ENCODE results near the gene PAGR1.

PAGR1 gene

DNA sequence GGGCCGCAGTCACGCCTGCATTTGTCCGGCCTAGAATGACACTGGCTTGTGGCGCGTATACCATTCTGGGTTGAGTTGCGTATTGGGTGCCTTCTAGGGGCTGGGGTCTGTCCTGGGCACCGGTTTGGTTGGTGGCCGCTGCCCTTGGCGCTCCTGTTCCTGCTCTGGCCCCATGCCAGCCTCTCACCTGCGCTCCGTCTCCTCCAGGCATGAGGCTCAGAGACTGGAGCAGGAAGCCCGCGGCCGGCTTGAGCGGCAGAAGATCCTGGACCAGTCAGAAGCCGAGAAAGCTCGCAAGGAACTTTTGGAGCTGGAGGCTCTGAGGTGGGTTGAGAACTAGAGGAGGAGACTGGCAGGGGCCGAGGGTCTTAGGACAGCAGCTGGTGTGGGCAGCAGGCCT lies 29.7 kb downstream of the PAGR1 start:
- H2BK15ac ChIP-seq (ENCODE audit: low read length): no peak overlapping the region
- no peaks in the 10 kb centered on the region for H3K9me3 ChIP-seq (replicated peaks in 1 of 2; ENCODE audit: control insufficient read depth in 2 of 2, insufficient read depth in 1 of 2, low read depth in 1 of 2, low read length in 2 of 2)
- no peak for DNase-seq (ENCODE audit: low spot score)
- H3K18ac ChIP-seq (ENCODE audit: low read length): no peak overlapping the region
- no peak overlapping the region for H3K4me3 ChIP-seq (ENCODE audit: low read length in 2 of 2)
- no peak overlapping the region for H3K4me2 ChIP-seq (ENCODE audit: insufficient read depth, low read length, poor library complexity, severe bottlenecking)
- H3K23ac ChIP-seq (ENCODE audit: low read depth, low read length, poor library complexity): peak overlapping the region; percentile 25
- H4K91ac ChIP-seq (ENCODE audit: low read depth, low read length, poor library complexity): no peak overlapping the region
- no peak overlapping the region for H2AFZ ChIP-seq (ENCODE audit: low read length)
- H3K14ac ChIP-seq (ENCODE audit: low read length): no peak overlapping the region
- peaks cover 0 to 3% of the 10 kb centered on the region in 2 donors for H3K4me1 ChIP-seq (ENCODE audit: control insufficient read depth in 2 of 2, insufficient read depth in 1 of 2, low read depth in 1 of 2, low read length in 2 of 2)
- no CpG with 5 or more reads among the region's 18 CpGs for WGBS, 2 donors (ENCODE audit: extremely low coverage in 2 of 2, insufficient read length in 2 of 2, insufficient replicate concordance in 1 of 2)
- H2BK5ac ChIP-seq (ENCODE audit: low read length): no peak overlapping the region
- no peak overlapping the region for H3K4ac ChIP-seq (ENCODE audit: low read length)
- no peak overlapping the region for H4K8ac ChIP-seq (ENCODE audit: low read depth, low read length)
- no peak overlapping the region for H2BK120ac ChIP-seq (ENCODE audit: low read depth, low read length)
- H3K79me1 ChIP-seq (ENCODE audit: low read depth, low read length): no peaks in the 10 kb centered on the region
- no peaks in the 10 kb centered on the region for H3K27me3 ChIP-seq (ENCODE audit: control insufficient read depth in 3 of 3, insufficient read depth in 3 of 3, low read depth in 1 of 3, low read length in 3 of 3)
- no peak overlapping the region for H3K27ac ChIP-seq (replicated peaks; ENCODE audit: low read length)
- H3K9ac ChIP-seq (ENCODE audit: low read depth, low read length, poor library complexity): no peak overlapping the region
- no peaks in the 10 kb centered on the region for H3K36me3 ChIP-seq (replicated peaks in 1 of 2; ENCODE audit: control insufficient read depth in 2 of 2, insufficient read depth in 2 of 2, low read length in 2 of 2)
- H2AK5ac ChIP-seq (ENCODE audit: low read depth, low read length): no peak overlapping the region
- H2BK12ac ChIP-seq (ENCODE audit: low read length): no peak overlapping the region

DNA sequence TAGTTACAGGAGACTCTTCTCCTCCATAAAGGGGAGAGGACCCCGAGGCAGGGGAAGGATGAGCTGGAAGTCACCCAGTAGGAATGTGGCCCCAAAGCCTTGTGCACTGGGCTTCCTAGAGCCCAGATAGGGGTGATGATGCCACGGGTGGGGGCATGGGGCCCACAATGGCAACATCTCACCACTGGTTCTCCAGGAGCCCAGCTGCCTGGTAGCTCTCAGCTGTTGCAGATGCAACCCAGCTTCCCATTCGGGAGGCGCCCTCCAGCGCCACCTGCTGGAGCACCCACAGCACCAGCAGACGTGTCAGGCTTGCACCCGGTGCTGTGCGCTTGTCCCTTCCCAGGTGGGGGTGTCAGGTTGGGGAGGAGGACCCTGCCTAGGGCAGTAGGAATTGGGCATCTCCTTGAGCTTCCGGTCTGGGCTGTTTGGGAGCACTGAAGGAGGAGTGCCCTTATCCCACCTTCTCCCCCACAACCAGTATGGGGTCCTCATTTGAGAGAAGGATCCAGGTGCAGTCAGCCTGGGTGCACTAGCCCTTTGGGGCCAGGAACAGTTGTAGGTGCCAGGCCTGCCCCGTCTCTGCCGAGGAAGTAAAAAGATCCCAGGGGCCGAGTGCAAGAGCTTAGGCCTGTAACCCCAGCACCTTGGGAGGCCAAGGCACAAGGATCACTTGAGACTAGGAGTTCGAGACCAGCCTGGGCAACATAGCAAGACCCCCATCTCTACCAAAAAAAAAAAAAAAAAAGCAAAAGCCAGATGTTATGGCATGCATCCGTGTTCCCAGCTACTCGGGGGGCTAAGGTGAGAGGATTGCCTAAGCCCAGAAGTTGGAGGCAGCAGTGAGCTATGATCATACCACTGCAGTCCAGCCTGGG lies 32.7 kb downstream of the PAGR1 start:
- no peak for DNase-seq (ENCODE audit: low spot score)

DNA sequence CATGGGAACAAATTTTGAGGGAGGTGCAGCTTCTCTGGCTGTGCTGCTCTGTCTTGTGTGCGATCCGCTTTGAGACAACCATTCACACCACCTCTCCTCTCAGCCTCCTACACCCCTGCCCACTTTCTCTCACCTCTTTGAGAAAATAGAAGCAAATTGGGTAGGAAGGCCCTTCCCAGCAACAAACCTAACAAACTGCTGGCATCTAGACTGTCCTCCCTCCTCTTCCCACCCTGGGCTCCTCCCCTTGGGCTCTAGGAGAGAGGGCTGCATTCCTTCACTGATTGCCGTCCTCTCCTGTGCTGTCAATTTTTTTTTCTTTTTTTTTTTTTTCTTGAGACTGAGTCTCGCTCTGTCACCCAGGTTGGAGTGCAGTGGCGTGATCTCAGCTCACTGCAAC lies 33.6 kb downstream of the PAGR1 start:
- Histone ChIP-seq H2AK5ac (ENCODE audit: low read depth, low read length) (no peak overlapping the region), H3K27me3 (ENCODE audit: control insufficient read depth in 3 of 3, insufficient read depth in 3 of 3, low read depth in 1 of 3, low read length in 3 of 3) (no peaks in the 10 kb centered on the region), H2AFZ (ENCODE audit: low read length) (peak overlapping the region; percentile 68), H3K9ac (ENCODE audit: low read depth, low read length, poor library complexity) (no peak overlapping the region), H3K36me3 (replicated peaks in 1 of 2; ENCODE audit: control insufficient read depth in 2 of 2, insufficient read depth in 2 of 2, low read length in 2 of 2) (no peaks in the 10 kb centered on the region), H3K14ac (ENCODE audit: low read length) (no peak overlapping the region), H3K27ac (replicated peaks; ENCODE audit: low read length) (peak overlapping the region; percentile 33), H3K18ac (ENCODE audit: low read length) (no peak overlapping the region), H3K79me1 (ENCODE audit: low read depth, low read length) (no peaks in the 10 kb centered on the region), H4K8ac (ENCODE audit: low read depth, low read length) (no peak overlapping the region), H3K23ac (ENCODE audit: low read depth, low read length, poor library complexity) (no peak overlapping the region), H2BK5ac (ENCODE audit: low read length) (no peak overlapping the region), H2BK120ac (ENCODE audit: low read depth, low read length) (no peak overlapping the region), H3K4ac (ENCODE audit: low read length) (no peak overlapping the region), H2BK15ac (ENCODE audit: low read length) (no peak overlapping the region), H3K4me3 (ENCODE audit: low read length in 2 of 2) (no peak overlapping the region), H3K4me1 (ENCODE audit: control insufficient read depth in 2 of 2, insufficient read depth in 1 of 2, low read depth in 1 of 2, low read length in 2 of 2) (peaks cover 0 to 3% of the 10 kb centered on the region in 2 donors), H3K4me2 (ENCODE audit: insufficient read depth, low read length, poor library complexity, severe bottlenecking) (no peak overlapping the region), H4K91ac (ENCODE audit: low read depth, low read length, poor library complexity) (no peak overlapping the region), H2BK12ac (ENCODE audit: low read length) (no peak overlapping the region), H3K9me3 (replicated peaks in 1 of 2; ENCODE audit: control insufficient read depth in 2 of 2, insufficient read depth in 1 of 2, low read depth in 1 of 2, low read length in 2 of 2) (no peaks in the 10 kb centered on the region)
- WGBS, 2 donors (ENCODE audit: extremely low coverage in 2 of 2, insufficient read length in 2 of 2, insufficient replicate concordance in 1 of 2): no CpG with 5 or more reads among the region's 5 CpGs
- DNase-seq (ENCODE audit: low spot score): no peak

More for the DNA sequence above, 32.7 kb downstream of the PAGR1 start:
- Histone ChIP-seq H3K4me2 (ENCODE audit: insufficient read depth, low read length, poor library complexity, severe bottlenecking) (no peak overlapping the region), H4K91ac (ENCODE audit: low read depth, low read length, poor library complexity) (peak overlapping the region; percentile 20), H3K27ac (replicated peaks; ENCODE audit: low read length) (no peak overlapping the region), H2BK12ac (ENCODE audit: low read length) (no peak overlapping the region), H3K4ac (ENCODE audit: low read length) (no peak overlapping the region), H3K4me1 (ENCODE audit: control insufficient read depth in 2 of 2, insufficient read depth in 1 of 2, low read depth in 1 of 2, low read length in 2 of 2) (peaks cover 0 to 3% of the 10 kb centered on the region in 2 donors), H3K36me3 (replicated peaks in 1 of 2; ENCODE audit: control insufficient read depth in 2 of 2, insufficient read depth in 2 of 2, low read length in 2 of 2) (no peaks in the 10 kb centered on the region), H2BK5ac (ENCODE audit: low read length) (peak overlapping the region; percentile 16), H2BK120ac (ENCODE audit: low read depth, low read length) (no peak overlapping the region), H2AFZ (ENCODE audit: low read length) (no peak overlapping the region), H3K4me3 (ENCODE audit: low read length in 2 of 2) (no peak overlapping the region), H3K18ac (ENCODE audit: low read length) (no peak overlapping the region), H3K23ac (ENCODE audit: low read depth, low read length, poor library complexity) (no peak overlapping the region), H3K9me3 (replicated peaks in 1 of 2; ENCODE audit: control insufficient read depth in 2 of 2, insufficient read depth in 1 of 2, low read depth in 1 of 2, low read length in 2 of 2) (no peaks in the 10 kb centered on the region), H2BK15ac (ENCODE audit: low read length) (no peak overlapping the region), H4K8ac (ENCODE audit: low read depth, low read length) (no peak overlapping the region), H3K79me1 (ENCODE audit: low read depth, low read length) (no peaks in the 10 kb centered on the region), H2AK5ac (ENCODE audit: low read depth, low read length) (peak overlapping the region; percentile 64), H3K9ac (ENCODE audit: low read depth, low read length, poor library complexity) (no peak overlapping the region), H3K14ac (ENCODE audit: low read length) (no peak overlapping the region), H3K27me3 (ENCODE audit: control insufficient read depth in 3 of 3, insufficient read depth in 3 of 3, low read depth in 1 of 3, low read length in 3 of 3) (no peaks in the 10 kb centered on the region)
- WGBS, 2 donors (ENCODE audit: extremely low coverage in 2 of 2, insufficient read length in 2 of 2, insufficient replicate concordance in 1 of 2): no CpG with 5 or more reads among the region's 15 CpGs

DNA sequence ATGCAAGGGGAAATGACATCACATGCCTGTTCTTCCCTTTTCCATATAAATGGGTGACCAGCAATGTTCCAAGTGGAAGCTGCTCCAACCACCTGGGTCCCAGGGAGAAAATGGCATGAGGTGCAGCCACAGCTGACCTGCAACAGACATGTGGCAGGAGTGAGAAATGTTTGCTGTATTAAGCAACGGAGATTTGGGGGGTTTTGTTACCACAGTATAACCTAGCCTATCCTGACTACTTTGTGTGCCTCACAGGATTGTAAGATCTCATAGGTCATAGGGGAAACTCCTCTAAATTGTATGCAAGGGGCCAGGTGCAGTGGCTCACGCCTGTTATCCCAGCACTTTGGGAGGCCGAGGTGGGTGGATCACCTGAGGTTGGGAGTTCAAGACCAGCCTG lies 35.0 kb downstream of the PAGR1 start:
- H3K4me2 ChIP-seq (ENCODE audit: insufficient read depth, low read length, poor library complexity, severe bottlenecking): no peak overlapping the region
- H3K27ac ChIP-seq (replicated peaks; ENCODE audit: low read length): no peak overlapping the region
- no peak for DNase-seq (ENCODE audit: low spot score)
- no peak overlapping the region for H3K4me3 ChIP-seq (ENCODE audit: low read length in 2 of 2)
- H2BK5ac ChIP-seq (ENCODE audit: low read length): no peak overlapping the region
- no peak overlapping the region for H2AFZ ChIP-seq (ENCODE audit: low read length)
- H2BK12ac ChIP-seq (ENCODE audit: low read length): no peak overlapping the region
- H3K27me3 ChIP-seq (ENCODE audit: control insufficient read depth in 3 of 3, insufficient read depth in 3 of 3, low read depth in 1 of 3, low read length in 3 of 3): no peaks in the 10 kb centered on the region
- no peak overlapping the region for H4K91ac ChIP-seq (ENCODE audit: low read depth, low read length, poor library complexity)
- H4K8ac ChIP-seq (ENCODE audit: low read depth, low read length): no peak overlapping the region
- no peak overlapping the region for H3K4ac ChIP-seq (ENCODE audit: low read length)
- no peaks in the 10 kb centered on the region for H3K36me3 ChIP-seq (replicated peaks in 1 of 2; ENCODE audit: control insufficient read depth in 2 of 2, insufficient read depth in 2 of 2, low read length in 2 of 2)
- no peak overlapping the region for H3K18ac ChIP-seq (ENCODE audit: low read length)
- H3K79me1 ChIP-seq (ENCODE audit: low read depth, low read length): no peaks in the 10 kb centered on the region
- H2BK15ac ChIP-seq (ENCODE audit: low read length): no peak overlapping the region
- H2BK120ac ChIP-seq (ENCODE audit: low read depth, low read length): no peak overlapping the region
- H3K4me1 ChIP-seq (ENCODE audit: control insufficient read depth in 2 of 2, insufficient read depth in 1 of 2, low read depth in 1 of 2, low read length in 2 of 2): peaks cover 0 to 3% of the 10 kb centered on the region in 2 donors
- no CpG with 5 or more reads among the region's 3 CpGs for WGBS, 2 donors (ENCODE audit: extremely low coverage in 2 of 2, insufficient read length in 2 of 2, insufficient replicate concordance in 1 of 2)
- no peaks in the 10 kb centered on the region for H3K9me3 ChIP-seq (replicated peaks in 1 of 2; ENCODE audit: control insufficient read depth in 2 of 2, insufficient read depth in 1 of 2, low read depth in 1 of 2, low read length in 2 of 2)
- H3K23ac ChIP-seq (ENCODE audit: low read depth, low read length, poor library complexity): no peak overlapping the region
- H3K9ac ChIP-seq (ENCODE audit: low read depth, low read length, poor library complexity): no peak overlapping the region
- no peak overlapping the region for H3K14ac ChIP-seq (ENCODE audit: low read length)
- H2AK5ac ChIP-seq (ENCODE audit: low read depth, low read length): no peak overlapping the region

All from neuronal stem cell (in vitro differentiated cells).